ENCODE measurements around the gene SLC4A4.

- TF ChIP-seq CTCF (IDR thresholded peaks at IDR 0.05), result no peak
- no peak for TF ChIP-seq ZFX (IDR thresholded peaks at IDR 0.05; ENCODE audit: borderline replicate concordance)
These were observed 36.7 kb downstream of the SLC4A4 start for GRCh38 chr4:71375494-71375893.

Measured in 22Rv1 (cell line).